ENCODE results near the gene MINDY2. TPM values are rescaled to one million over a fixed set of nuclear protein-coding genes. Genes with fewer than 3 reads are reported as not detected.
"Not testable (repeated sequence)": the region's sequence is repeated elsewhere in the genome, so short reads cannot be mapped to it uniquely, and the experiment has no call there.

The MINDY2 gene
- total and polyA plus RNA-seq, 2 donors: 5.1 to 8.9 TPM

GRCh38 chr15:58779554-58779953, 8.5 kb downstream of the MINDY2 start:
- 96% methylated on average over 1 of the region's 1 CpG for WGBS
- no peak for DNase-seq (ENCODE audit: low read depth in 6 of 9, low spot score in 9 of 9)
- no peak overlapping the region for H3K27ac ChIP-seq (ENCODE audit: low read depth in 1 of 2, low read length in 1 of 2)
- no peaks in the 10 kb centered on the region for H3K4me1 ChIP-seq (ENCODE audit: control insufficient read depth in 2 of 2, insufficient read depth in 2 of 2, low read length in 2 of 2)
- no peaks in the 10 kb centered on the region for H3K9me3 ChIP-seq (ENCODE audit: control insufficient read depth in 2 of 2, insufficient read depth in 1 of 2, low read length in 1 of 2)
- H3K4me3 ChIP-seq (ENCODE audit: low read length in 2 of 2): no peak overlapping the region
- no peaks in the 10 kb centered on the region for H3K27me3 ChIP-seq (ENCODE audit: control insufficient read depth in 2 of 2, insufficient read depth in 1 of 2, low read length in 1 of 2)
- peaks cover under 1 to 4% of the 10 kb centered on the region in 2 donors for H3K36me3 ChIP-seq (ENCODE audit: control insufficient read depth in 2 of 2, insufficient read depth in 2 of 2, low read length in 1 of 2)

GRCh38 chr15:58785355-58785754, 14.3 kb downstream of the MINDY2 start:
- 92% methylated on average over 6 of the region's 6 CpGs for WGBS

GRCh38 chr15:58788056-58788710, 17.1 kb downstream of the MINDY2 start:
- no peaks in the 10 kb centered on the region for H3K27me3 ChIP-seq (ENCODE audit: control insufficient read depth in 2 of 2, insufficient read depth in 1 of 2, low read length in 1 of 2)
- H3K4me3 ChIP-seq (ENCODE audit: low read length in 2 of 2): no peak overlapping the region
- no peak overlapping the region for H3K27ac ChIP-seq (ENCODE audit: low read depth in 1 of 2, low read length in 1 of 2)
- peaks cover 2 to 10% of the 10 kb centered on the region in 2 donors for H3K36me3 ChIP-seq (ENCODE audit: control insufficient read depth in 2 of 2, insufficient read depth in 2 of 2, low read length in 1 of 2)
- no peaks in the 10 kb centered on the region for H3K4me1 ChIP-seq (ENCODE audit: control insufficient read depth in 2 of 2, insufficient read depth in 2 of 2, low read length in 2 of 2)
- no peak for DNase-seq (ENCODE audit: low read depth in 6 of 9, low spot score in 9 of 9)
- H3K9me3 ChIP-seq (ENCODE audit: control insufficient read depth in 2 of 2, insufficient read depth in 1 of 2, low read length in 1 of 2): no peaks in the 10 kb centered on the region
- 99% methylated on average over 3 of the region's 3 CpGs for WGBS

More at GRCh38 chr15:58785355-58785754, 14.3 kb downstream of the MINDY2 start:
- Histone ChIP-seq H3K27ac (ENCODE audit: low read depth in 1 of 2, low read length in 1 of 2) (no peak overlapping the region), H3K4me3 (ENCODE audit: low read length in 2 of 2) (no peak overlapping the region), H3K36me3 (ENCODE audit: control insufficient read depth in 2 of 2, insufficient read depth in 2 of 2, low read length in 1 of 2) (peaks cover 0 to 8% of the 10 kb centered on the region in 2 donors), H3K4me1 (ENCODE audit: control insufficient read depth in 2 of 2, insufficient read depth in 2 of 2, low read length in 2 of 2) (no peaks in the 10 kb centered on the region), H3K9me3 (ENCODE audit: control insufficient read depth in 2 of 2, insufficient read depth in 1 of 2, low read length in 1 of 2) (no peaks in the 10 kb centered on the region), H3K27me3 (ENCODE audit: control insufficient read depth in 2 of 2, insufficient read depth in 1 of 2, low read length in 1 of 2) (no peaks in the 10 kb centered on the region)
- no peak for DNase-seq (ENCODE audit: low read depth in 6 of 9, low spot score in 9 of 9)

- Histone ChIP-seq H3K4me3 (ENCODE audit: low read length in 2 of 2) (no peak overlapping the region), H3K27me3 (ENCODE audit: control insufficient read depth in 2 of 2, insufficient read depth in 1 of 2, low read length in 1 of 2) (no peaks in the 10 kb centered on the region), H3K27ac (ENCODE audit: low read depth in 1 of 2, low read length in 1 of 2) (no peak overlapping the region), H3K36me3 (ENCODE audit: control insufficient read depth in 2 of 2, insufficient read depth in 2 of 2, low read length in 1 of 2) (peaks cover 2 to 8% of the 10 kb centered on the region in 2 donors), H3K4me1 (ENCODE audit: control insufficient read depth in 2 of 2, insufficient read depth in 2 of 2, low read length in 2 of 2) (no peaks in the 10 kb centered on the region), H3K9me3 (ENCODE audit: control insufficient read depth in 2 of 2, insufficient read depth in 1 of 2, low read length in 1 of 2) (no peaks in the 10 kb centered on the region)
- no peak for DNase-seq (ENCODE audit: low read depth in 6 of 9, low spot score in 9 of 9)
- 96% methylated on average over 6 of the region's 6 CpGs for WGBS
These were observed 22.8 kb downstream of the MINDY2 start for GRCh38 chr15:58793862-58794261.

DNA sequence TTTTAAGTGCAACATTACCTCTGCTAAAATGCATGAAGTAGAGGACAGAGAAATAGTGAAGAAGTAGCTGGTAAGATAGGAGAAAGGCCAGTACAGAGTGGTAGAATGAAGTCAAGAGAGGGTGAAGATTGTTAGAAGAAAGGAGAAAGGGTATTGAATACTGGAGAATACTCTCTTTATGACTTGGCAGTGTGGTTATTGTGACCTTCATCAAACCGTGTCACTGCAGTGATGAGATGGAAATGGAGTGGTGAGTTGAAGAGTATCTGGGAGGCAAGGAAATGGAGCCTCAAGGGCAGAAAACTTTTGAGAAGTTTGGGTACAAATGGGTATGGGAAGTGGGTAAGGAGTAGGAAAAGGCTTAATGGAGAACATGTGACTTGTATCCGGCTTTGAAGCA, 24.7 kb downstream of the MINDY2 start:
- H3K27ac ChIP-seq (ENCODE audit: low read depth in 1 of 2, low read length in 1 of 2): no peak overlapping the region
- no peak overlapping the region for H3K4me3 ChIP-seq (ENCODE audit: low read length in 2 of 2)
- no peak for DNase-seq (ENCODE audit: low read depth in 6 of 9, low spot score in 9 of 9)
- no peaks in the 10 kb centered on the region for H3K4me1 ChIP-seq (ENCODE audit: control insufficient read depth in 2 of 2, insufficient read depth in 2 of 2, low read length in 2 of 2)
- 93% methylated on average over 2 of the region's 2 CpGs for WGBS
- H3K9me3 ChIP-seq (ENCODE audit: control insufficient read depth in 2 of 2, insufficient read depth in 1 of 2, low read length in 1 of 2): no peaks in the 10 kb centered on the region
- H3K36me3 ChIP-seq (ENCODE audit: control insufficient read depth in 2 of 2, insufficient read depth in 2 of 2, low read length in 1 of 2): peaks cover 2 to 3% of the 10 kb centered on the region in 2 donors
- H3K27me3 ChIP-seq (ENCODE audit: control insufficient read depth in 2 of 2, insufficient read depth in 1 of 2, low read length in 1 of 2): no peaks in the 10 kb centered on the region

GRCh38 chr15:58797505-58797904, 26.4 kb downstream of the MINDY2 start:
- Histone ChIP-seq H3K27ac (ENCODE audit: low read depth in 1 of 2, low read length in 1 of 2) (no peak overlapping the region), H3K4me3 (ENCODE audit: low read length in 2 of 2) (no peak overlapping the region), H3K27me3 (ENCODE audit: control insufficient read depth in 2 of 2, insufficient read depth in 1 of 2, low read length in 1 of 2) (no peaks in the 10 kb centered on the region), H3K4me1 (ENCODE audit: control insufficient read depth in 2 of 2, insufficient read depth in 2 of 2, low read length in 2 of 2) (no peaks in the 10 kb centered on the region), H3K9me3 (ENCODE audit: control insufficient read depth in 2 of 2, insufficient read depth in 1 of 2, low read length in 1 of 2) (no peaks in the 10 kb centered on the region), H3K36me3 (ENCODE audit: control insufficient read depth in 2 of 2, insufficient read depth in 2 of 2, low read length in 1 of 2) (peaks cover 0 to 2% of the 10 kb centered on the region in 2 donors)
- no peak for DNase-seq (ENCODE audit: low read depth in 6 of 9, low spot score in 9 of 9)
- WGBS: 95% methylated on average over 3 of the region's 3 CpGs

DNA sequence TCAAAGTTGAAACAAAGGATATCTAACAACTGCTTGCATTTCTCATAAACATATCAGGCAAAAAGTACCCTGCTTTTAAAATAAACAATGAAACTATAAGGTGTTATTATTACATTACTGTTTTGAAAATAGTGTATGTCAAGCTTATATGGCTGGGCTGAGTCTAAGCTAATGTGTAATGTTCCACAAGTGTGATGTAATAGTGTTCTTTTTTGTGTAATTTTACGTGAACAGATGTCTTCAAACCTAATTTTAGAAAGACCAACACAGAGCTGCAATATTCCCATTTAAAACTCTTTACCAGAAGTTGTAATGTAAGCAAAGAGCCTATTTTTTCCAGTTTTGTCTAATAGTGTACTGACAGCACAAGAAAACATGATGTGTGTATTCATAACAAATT, 34.0 kb downstream of the MINDY2 start:
- H3K36me3 ChIP-seq (ENCODE audit: control insufficient read depth in 2 of 2, insufficient read depth in 2 of 2, low read length in 1 of 2): peaks cover 0 to 9% of the 10 kb centered on the region in 2 donors
- H3K4me1 ChIP-seq (ENCODE audit: control insufficient read depth in 2 of 2, insufficient read depth in 2 of 2, low read length in 2 of 2): no peaks in the 10 kb centered on the region
- H3K4me3 ChIP-seq (ENCODE audit: low read length in 2 of 2): no peak overlapping the region
- no peaks in the 10 kb centered on the region for H3K9me3 ChIP-seq (ENCODE audit: control insufficient read depth in 2 of 2, insufficient read depth in 1 of 2, low read length in 1 of 2)
- DNase-seq (ENCODE audit: low read depth in 6 of 9, low spot score in 9 of 9): no peak
- no peaks in the 10 kb centered on the region for H3K27me3 ChIP-seq (ENCODE audit: control insufficient read depth in 2 of 2, insufficient read depth in 1 of 2, low read length in 1 of 2)
- H3K27ac ChIP-seq (ENCODE audit: low read depth in 1 of 2, low read length in 1 of 2): no peak overlapping the region
- 99% methylated on average over 1 of the region's 1 CpG for WGBS

DNA sequence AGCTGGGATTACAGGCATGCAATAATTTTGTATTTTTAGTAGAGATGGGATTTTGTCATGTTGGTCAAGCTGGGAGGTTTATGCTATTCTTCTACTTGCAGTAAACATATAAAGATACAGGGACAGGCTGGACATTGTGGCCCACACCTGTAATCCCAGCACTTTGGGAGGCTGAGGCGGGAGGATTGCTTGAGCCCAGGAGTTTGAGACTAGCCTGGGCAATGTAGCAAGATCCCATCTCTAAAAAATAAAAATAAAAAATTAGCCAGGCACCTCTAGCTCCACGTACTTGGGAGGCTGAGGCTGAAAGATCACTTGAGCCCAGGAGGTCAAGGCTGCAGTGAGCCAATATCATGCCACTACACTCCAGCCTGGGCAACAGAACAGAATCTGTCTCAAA, 52.2 kb downstream of the MINDY2 start:
- H3K4me3 ChIP-seq (ENCODE audit: low read length in 2 of 2); H3K27ac ChIP-seq (ENCODE audit: low read depth in 1 of 2, low read length in 1 of 2); H3K9me3 ChIP-seq (ENCODE audit: control insufficient read depth in 2 of 2, insufficient read depth in 1 of 2, low read length in 1 of 2); H3K4me1 ChIP-seq (ENCODE audit: control insufficient read depth in 2 of 2, insufficient read depth in 2 of 2, low read length in 2 of 2); DNase-seq (ENCODE audit: low read depth in 6 of 9, low spot score in 9 of 9); H3K27me3 ChIP-seq (ENCODE audit: control insufficient read depth in 2 of 2, insufficient read depth in 1 of 2, low read length in 1 of 2): not testable (repeated sequence)
- whole genome bisulfite sequencing: 96% methylated on average over 2 of the region's 2 CpGs
- H3K36me3 ChIP-seq (ENCODE audit: control insufficient read depth in 2 of 2, insufficient read depth in 2 of 2, low read length in 1 of 2): peaks cover 14 to 25% of the 10 kb centered on the region in 2 donors

DNA sequence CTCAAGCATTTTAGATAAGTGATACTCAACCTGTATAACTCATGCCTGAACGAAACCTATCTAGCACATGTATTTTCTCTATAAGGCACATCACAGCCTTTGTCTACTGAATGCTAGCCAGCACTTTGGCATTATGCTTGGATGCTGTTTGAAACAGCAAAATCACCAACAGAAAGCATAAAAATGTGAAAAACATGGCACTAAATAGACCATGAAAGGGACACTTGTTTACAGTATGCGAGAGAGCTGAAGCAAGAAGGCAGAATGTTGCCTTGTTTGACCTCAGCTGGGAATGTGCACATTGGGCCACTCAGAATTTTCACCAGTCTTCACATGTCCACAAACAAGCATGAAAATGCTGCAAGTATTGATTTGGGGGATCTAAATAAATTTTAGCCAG, 59.5 kb downstream of the MINDY2 start:
- no peaks in the 10 kb centered on the region for H3K4me1 ChIP-seq (ENCODE audit: control insufficient read depth in 2 of 2, insufficient read depth in 2 of 2, low read length in 2 of 2)
- no peaks in the 10 kb centered on the region for H3K27me3 ChIP-seq (ENCODE audit: control insufficient read depth in 2 of 2, insufficient read depth in 1 of 2, low read length in 1 of 2)
- H3K4me3 ChIP-seq (ENCODE audit: low read length in 2 of 2): no peak overlapping the region
- no peaks in the 10 kb centered on the region for H3K9me3 ChIP-seq (ENCODE audit: control insufficient read depth in 2 of 2, insufficient read depth in 1 of 2, low read length in 1 of 2)
- peaks cover 9 to 30% of the 10 kb centered on the region in 2 donors for H3K36me3 ChIP-seq (ENCODE audit: control insufficient read depth in 2 of 2, insufficient read depth in 2 of 2, low read length in 1 of 2)
- DNase-seq (ENCODE audit: low read depth in 6 of 9, low spot score in 9 of 9): no peak
- 95% methylated on average over 2 of the region's 2 CpGs for WGBS
- no peak overlapping the region for H3K27ac ChIP-seq (ENCODE audit: low read depth in 1 of 2, low read length in 1 of 2)
